ENCODE results near the gene GDPD3. TPM values are rescaled to one million over a fixed set of nuclear protein-coding genes. Genes with fewer than 3 reads are reported as not detected.

The GDPD3 gene
- total and polyA plus RNA-seq, 4 donors = 0.42 to 0.71 (median 0.55) TPM

GRCh38 chr16:30065943-30066760 lies 47.2 kb downstream of the GDPD3 start:
- TF ChIP-seq FOXA1 (IDR thresholded peaks at IDR 0.05) (no peak), REST (IDR thresholded peaks at IDR 0.05) (no peak), SP1 (IDR thresholded peaks at IDR 0.05) (no peak), CTCF (IDR thresholded peaks at IDR 0.05; ENCODE audit: low read depth, low read length, missing input control) (no peak), EGR1 (IDR thresholded peaks at IDR 0.05; ENCODE audit: low read depth in 2 of 2) (no peak), ATF3 (IDR thresholded peaks at IDR 0.05) (no peak), FOXA2 (IDR thresholded peaks at IDR 0.05) (no peak), JUND (IDR thresholded peaks at IDR 0.05) (no peak), RAD21 (IDR thresholded peaks at IDR 0.05) (no peak), RXRA (IDR thresholded peaks at IDR 0.05) (no peak)

GRCh38 chr16:30065102-30065942 lies 48.0 kb downstream of the GDPD3 start, which contains the start of gene ALDOA:
Gene ALDOA, plus strand, starts transcription at chr16:30065760. Its CDS starts 1,138 bp downstream, at chr16:30066898.
- under 1% methylated on average over 99 of the region's 99 CpGs for WGBS
- H3K27me3 ChIP-seq (ENCODE audit: control insufficient read depth in 4 of 4, insufficient read depth in 4 of 4, low read length in 3 of 4) = no peaks in the 10 kb centered on the region
- H3K9ac ChIP-seq (ENCODE audit: low read depth in 1 of 2, low read length in 2 of 2) = peak within 1 kb of the TSS; percentile 96 to 99
- H3K9me3 ChIP-seq (ENCODE audit: control insufficient read depth in 4 of 4, low read length in 3 of 4) = no peaks in the 10 kb centered on the region
- peak within 1 kb of the TSS; percentile 99 to 100 for H3K27ac ChIP-seq (ENCODE audit: low read depth in 1 of 2, low read length in 2 of 2)
- peaks cover 11 to 27% (median 26%) of the 10 kb centered on the region in 4 donors for H3K36me3 ChIP-seq (ENCODE audit: control insufficient read depth in 4 of 4, insufficient read depth in 3 of 4, low read depth in 1 of 4, low read length in 3 of 4)
- peak within 1 kb of the TSS; percentile 73 to 97 (median 83) for H3K4me3 ChIP-seq (ENCODE audit: low read depth in 1 of 3, low read length in 3 of 3)
- peaks cover 0 to 34% (median 14%) of the 10 kb centered on the region in 4 donors for H3K4me1 ChIP-seq (ENCODE audit: control insufficient read depth in 4 of 4, insufficient read depth in 4 of 4, low read length in 3 of 4)
- DNase-seq (ENCODE audit: low spot score) = peak; percentile 93
- TF ChIP-seq RAD21 (IDR thresholded peaks at IDR 0.05) (no peak), ATF3 (IDR thresholded peaks at IDR 0.05) (no peak), CTCF (IDR thresholded peaks at IDR 0.05; ENCODE audit: low read depth, low read length, missing input control) (no peak), MAX (IDR thresholded peaks at IDR 0.05) (peak; percentile 90), FOXA2 (IDR thresholded peaks at IDR 0.05) (no peak), YY1 (IDR thresholded peaks at IDR 0.05) (peak; percentile 90), HNF4G (IDR thresholded peaks at IDR 0.05) (no peak), FOXA1 (IDR thresholded peaks at IDR 0.05) (no peak), NR2F2 (IDR thresholded peaks at IDR 0.05) (peak; percentile 65), REST (IDR thresholded peaks at IDR 0.05) (peak; percentile 95)

More at GRCh38 chr16:30065943-30066760, 47.2 kb downstream of the GDPD3 start:
- WGBS = under 1% methylated on average over 44 of the region's 44 CpGs
- Histone ChIP-seq H3K27ac (ENCODE audit: low read depth in 1 of 2, low read length in 2 of 2) (peak overlapping the region; percentile 99 to 100), H3K9ac (ENCODE audit: low read depth in 1 of 2, low read length in 2 of 2) (peak overlapping the region; percentile 95 to 99), H3K4me1 (ENCODE audit: control insufficient read depth in 4 of 4, insufficient read depth in 4 of 4, low read length in 3 of 4) (peaks cover 0 to 34% (median 14%) of the 10 kb centered on the region in 4 donors), H3K9me3 (ENCODE audit: control insufficient read depth in 4 of 4, low read length in 3 of 4) (no peaks in the 10 kb centered on the region), H3K4me3 (ENCODE audit: low read depth in 1 of 3, low read length in 3 of 3) (peak overlapping the region; percentile 66 to 97 (median 83)), H3K27me3 (ENCODE audit: control insufficient read depth in 4 of 4, insufficient read depth in 4 of 4, low read length in 3 of 4) (no peaks in the 10 kb centered on the region), H3K36me3 (ENCODE audit: control insufficient read depth in 4 of 4, insufficient read depth in 3 of 4, low read depth in 1 of 4, low read length in 3 of 4) (peaks cover 11 to 32% (median 31%) of the 10 kb centered on the region in 4 donors)
- DNase-seq (ENCODE audit: low spot score) = no peak
